IPS-18c (cell line): ENCODE data around the gene ROR1.

Experiments
- H3K4me3 ChIP-seq: 2 replicates; pipeline ENCODE4 v1.7.0; 2013; ENCODE audit warnings: low read depth, mild to moderate bottlenecking, low read length, moderate library complexity; ENCODE audit not compliant: insufficient read depth
- H3K9me3 ChIP-seq: one replicate; pipeline ENCODE4 v1.6.1; 2013; ENCODE audit warnings: mild to moderate bottlenecking, low read length, moderate library complexity; ENCODE audit not compliant: control insufficient read depth, insufficient read depth

Gene ROR1

GRCh38 chr1:63858153-63858552 is 84.3 kb downstream of the ROR1 start:
- Histone ChIP-seq H3K4me3 (no peak overlapping the region), H3K9me3 (no peaks in the 10 kb centered on the region)

GRCh38 chr1:63859480-63860275 is 85.9 kb downstream of the ROR1 start:
- no peak overlapping the region for H3K4me3 ChIP-seq
- no peaks in the 10 kb centered on the region for H3K9me3 ChIP-seq

DNA sequence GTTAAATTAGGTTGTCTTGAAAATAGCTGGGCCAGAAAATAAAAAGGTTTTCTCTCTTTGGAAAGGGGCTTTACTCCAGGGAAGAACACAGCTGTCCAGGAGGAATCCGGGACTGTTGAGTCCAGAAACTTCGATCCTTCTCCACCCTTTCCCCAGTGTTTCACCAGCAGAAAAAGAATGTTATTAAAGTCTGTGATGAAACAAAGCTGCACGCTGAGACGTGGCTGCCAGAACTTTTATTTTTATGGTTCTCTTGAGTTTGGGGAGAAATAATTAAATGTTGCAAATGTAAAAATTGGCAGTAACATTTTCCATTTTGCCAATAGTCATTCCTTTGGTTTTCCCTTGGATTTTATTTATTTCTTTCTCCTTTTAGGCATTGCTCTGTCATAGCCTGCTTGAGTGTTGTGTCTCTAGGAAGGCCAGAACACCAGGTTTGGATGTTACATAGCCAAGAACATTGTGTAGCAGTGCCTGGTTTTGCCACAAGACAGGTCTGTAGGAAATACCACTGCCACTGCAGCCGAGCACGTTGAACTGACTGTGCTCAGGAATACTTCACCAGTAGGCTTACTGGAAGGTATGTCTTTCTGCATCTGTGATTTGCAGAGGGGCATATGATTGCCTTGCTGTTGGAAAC is 87.4 kb downstream of the ROR1 start:
- Histone ChIP-seq H3K9me3 (no peaks in the 10 kb centered on the region), H3K4me3 (no peak overlapping the region)

GRCh38 chr1:63863145-63863544 is 89.3 kb downstream of the ROR1 start:
- Histone ChIP-seq H3K4me3 (no peak overlapping the region), H3K9me3 (no peaks in the 10 kb centered on the region)

GRCh38 chr1:63864224-63864641 is 90.4 kb downstream of the ROR1 start:
- no peak overlapping the region for H3K4me3 ChIP-seq

GRCh38 chr1:63865561-63865960 is 91.7 kb downstream of the ROR1 start:
- no peak overlapping the region for H3K4me3 ChIP-seq
- no peaks in the 10 kb centered on the region for H3K9me3 ChIP-seq

More at GRCh38 chr1:63864224-63864641, 90.4 kb downstream of the ROR1 start:
- H3K9me3 ChIP-seq, result no peaks in the 10 kb centered on the region

DNA sequence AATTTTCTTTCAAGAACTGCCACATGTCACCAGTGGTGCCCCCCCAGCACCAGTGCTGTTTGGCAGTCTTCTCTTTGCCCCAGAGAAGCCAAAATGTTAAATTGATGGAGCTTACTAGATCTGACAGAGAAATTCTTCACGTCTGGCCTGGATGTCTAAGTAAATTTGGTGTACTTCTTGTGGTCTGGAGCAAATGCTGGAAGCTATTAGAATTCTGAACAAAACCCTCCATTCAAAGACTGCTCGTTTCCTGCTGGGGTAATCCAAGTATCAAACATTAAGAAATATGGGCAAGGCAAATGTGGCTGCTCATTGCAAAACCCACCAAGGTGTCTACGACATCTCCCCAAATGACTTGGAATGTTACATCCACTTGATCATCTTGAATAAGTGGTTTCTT is 92.3 kb downstream of the ROR1 start:
- Histone ChIP-seq H3K9me3 (no peaks in the 10 kb centered on the region), H3K4me3 (no peak overlapping the region)

GRCh38 chr1:63867429-63868176 is 93.8 kb downstream of the ROR1 start:
- no peak overlapping the region for H3K4me3 ChIP-seq
- no peaks in the 10 kb centered on the region for H3K9me3 ChIP-seq

- Histone ChIP-seq H3K4me3 (no peak overlapping the region), H3K9me3 (no peaks in the 10 kb centered on the region)
These were observed 94.5 kb downstream of the ROR1 start for GRCh38 chr1:63868268-63868781.

DNA sequence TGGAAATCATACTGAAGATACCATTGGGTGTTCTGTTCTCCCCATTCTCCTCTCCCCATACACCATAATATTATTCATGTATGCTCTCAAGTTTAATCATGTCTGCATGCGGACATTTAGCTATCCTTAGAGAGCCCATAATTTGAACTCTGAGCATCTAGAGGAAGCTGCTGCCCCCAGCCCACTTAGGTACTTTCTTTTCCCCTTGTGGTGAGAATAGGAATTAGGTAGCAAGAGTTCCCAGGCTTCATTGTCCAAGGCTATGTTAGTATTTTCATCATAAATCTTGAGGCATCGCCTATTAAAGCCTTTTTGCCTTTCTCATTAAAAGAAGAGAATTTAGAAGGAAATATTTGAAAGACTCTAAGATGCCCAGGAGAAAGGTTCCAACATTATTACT is 96.3 kb downstream of the ROR1 start:
- Histone ChIP-seq H3K9me3 (no peaks in the 10 kb centered on the region), H3K4me3 (no peak overlapping the region)

- Histone ChIP-seq H3K4me3 (no peak overlapping the region), H3K9me3 (no peaks in the 10 kb centered on the region)
These were observed 97.6 kb downstream of the ROR1 start for GRCh38 chr1:63871463-63871862.

GRCh38 chr1:63873751-63874150 is 99.9 kb downstream of the ROR1 start:
- H3K4me3 ChIP-seq, result no peak overlapping the region
- H3K9me3 ChIP-seq, result no peaks in the 10 kb centered on the region

DNA sequence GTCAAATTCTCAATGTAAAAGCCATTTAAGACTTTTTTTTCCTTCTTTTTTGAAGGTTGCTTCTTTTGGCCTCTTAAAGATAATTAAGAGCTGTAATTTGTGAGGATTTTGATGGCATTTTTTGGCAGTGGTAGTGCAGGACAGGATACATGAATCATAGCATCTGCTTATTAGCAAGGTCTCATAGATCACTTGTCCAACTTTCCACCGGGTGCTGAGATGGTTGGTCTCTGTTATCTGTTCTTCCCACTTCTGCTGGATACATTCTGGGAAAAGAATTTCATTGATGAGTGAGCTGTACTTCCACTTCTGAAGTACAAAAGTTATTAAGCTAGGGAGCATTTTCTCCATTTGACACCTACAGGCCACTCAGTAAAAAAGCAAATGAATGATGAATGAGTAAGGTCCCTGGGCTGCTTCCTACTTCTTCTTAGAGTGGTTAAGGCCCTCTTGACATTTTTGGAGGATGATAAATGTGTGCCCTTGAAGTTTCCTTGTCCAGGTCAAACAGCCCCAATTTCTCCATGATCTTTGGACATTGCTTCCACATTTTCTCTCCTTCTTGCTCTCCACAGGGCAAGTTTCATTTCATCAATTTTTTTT is 100.6 kb downstream of the ROR1 start:
- no peak overlapping the region for H3K4me3 ChIP-seq
- H3K9me3 ChIP-seq, result no peaks in the 10 kb centered on the region

- Histone ChIP-seq H3K9me3 (no peaks in the 10 kb centered on the region), H3K4me3 (no peak overlapping the region)
These were observed 101.8 kb downstream of the ROR1 start for GRCh38 chr1:63875636-63876035.

DNA sequence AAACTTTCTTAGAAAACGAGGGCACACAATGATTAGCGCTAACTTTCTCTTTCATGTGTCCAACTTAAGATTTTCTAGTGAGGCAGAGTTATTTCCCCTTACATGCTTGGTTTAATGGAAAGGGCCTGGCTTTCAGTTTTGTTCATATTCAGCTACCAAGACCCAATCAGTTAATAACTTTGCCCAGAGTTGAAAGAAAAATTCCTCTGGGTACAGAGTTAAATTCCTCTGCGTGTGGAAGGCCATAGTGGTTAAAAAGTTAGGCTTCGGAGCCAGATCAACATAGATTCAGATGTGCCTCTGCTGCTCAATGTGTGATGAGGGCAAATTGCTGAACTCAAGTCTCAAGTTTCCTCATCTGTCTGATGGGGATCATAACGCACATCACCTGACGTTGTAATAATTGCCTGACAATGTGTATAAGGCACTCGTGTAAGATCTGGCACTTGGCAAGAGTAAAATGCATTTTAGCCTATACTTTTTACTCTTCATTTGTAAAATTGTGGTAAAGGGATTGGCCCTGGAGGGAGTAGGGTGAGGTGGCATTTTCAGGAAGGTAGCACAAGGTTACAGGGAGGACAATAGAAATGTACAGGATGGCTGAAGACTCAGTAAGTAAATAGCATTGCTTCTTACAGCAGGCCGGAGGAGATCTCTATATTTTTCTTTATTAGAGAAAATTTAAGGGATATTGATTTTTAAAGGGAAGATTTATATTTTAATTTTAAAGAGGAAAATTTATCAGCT is 103.4 kb downstream of the ROR1 start:
- Histone ChIP-seq H3K4me3 (no peak overlapping the region), H3K9me3 (no peaks in the 10 kb centered on the region)

GRCh38 chr1:63877816-63878215 is 104.0 kb downstream of the ROR1 start:
- H3K9me3 ChIP-seq, result no peaks in the 10 kb centered on the region
- H3K4me3 ChIP-seq, result no peak overlapping the region

- no peaks in the 10 kb centered on the region for H3K9me3 ChIP-seq
- H3K4me3 ChIP-seq, result no peak overlapping the region
These were observed 105.1 kb downstream of the ROR1 start for GRCh38 chr1:63878932-63879331.
